Measurements from ENCODE around the gene SCUBE3. TPM values are rescaled to one million over a fixed set of nuclear protein-coding genes. Genes with fewer than 3 reads are reported as not detected.

Gene SCUBE3
- total RNA-seq, 1 donor from 2014 or later = 16.3 TPM

GRCh38 chr6:35272005-35272404, 58.2 kb downstream of the SCUBE3 start:
- Mint-ChIP-seq H3K4me1 (ENCODE audit: unreplicated experiment) (peaks cover 2% of the 10 kb centered on the region), H3K27ac (ENCODE audit: unreplicated experiment) (no peak overlapping the region), H3K9me3 (ENCODE audit: unreplicated experiment) (no peaks in the 10 kb centered on the region), H3K27me3 (ENCODE audit: unreplicated experiment) (no peaks in the 10 kb centered on the region), H3K36me3 (ENCODE audit: unreplicated experiment) (peaks cover 7% of the 10 kb centered on the region), H3K4me3 (ENCODE audit: unreplicated experiment) (no peak overlapping the region)
- no peak for DNase-seq (ENCODE audit: extremely low spot score, unreplicated experiment)
- no peak for TF ChIP-seq CTCF (IDR thresholded peaks at IDR 0.05)

DNA sequence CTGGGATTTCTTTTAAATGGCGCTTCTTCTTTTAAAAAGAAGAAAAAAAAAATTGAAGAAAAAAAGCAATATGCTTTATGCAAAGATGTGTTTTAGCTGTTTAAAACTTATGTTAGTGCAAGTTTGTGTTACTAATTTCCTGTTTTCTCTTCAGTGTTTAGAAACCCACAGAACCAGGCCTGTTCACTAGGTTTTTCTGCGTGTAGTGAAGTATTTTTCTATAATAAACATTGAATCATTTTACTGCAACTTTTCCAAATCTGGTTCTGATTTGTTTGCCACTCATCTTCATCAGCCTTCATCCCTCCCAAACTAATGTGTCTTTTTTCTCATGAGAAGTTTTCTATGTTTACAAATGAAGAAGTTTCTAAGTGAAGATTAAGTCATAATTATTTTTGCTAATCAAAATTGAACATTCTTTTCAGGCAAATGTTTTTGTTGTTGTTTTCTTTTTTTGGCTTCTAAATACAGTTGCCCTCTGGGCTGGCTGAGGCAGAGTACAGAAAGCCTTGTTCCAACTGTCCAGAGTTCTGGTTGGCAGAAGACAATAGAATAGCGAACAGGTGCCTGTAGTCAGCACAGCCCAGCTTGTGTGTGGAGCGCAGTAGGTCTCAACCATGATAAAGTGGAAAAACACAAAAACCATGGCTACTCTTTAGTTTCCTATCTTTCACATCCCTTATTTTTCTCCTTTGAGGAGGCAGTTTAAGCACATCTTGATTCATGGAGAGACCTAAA, 60.2 kb downstream of the SCUBE3 start:
- Mint-ChIP-seq H3K9me3 (ENCODE audit: unreplicated experiment) (no peaks in the 10 kb centered on the region), H3K27ac (ENCODE audit: unreplicated experiment) (no peak overlapping the region), H3K27me3 (ENCODE audit: unreplicated experiment) (no peaks in the 10 kb centered on the region), H3K4me3 (ENCODE audit: unreplicated experiment) (no peak overlapping the region), H3K36me3 (ENCODE audit: unreplicated experiment) (peaks cover 2% of the 10 kb centered on the region), H3K4me1 (ENCODE audit: unreplicated experiment) (peaks cover 2% of the 10 kb centered on the region)
- no peak for DNase-seq (ENCODE audit: extremely low spot score, unreplicated experiment)
- no peak for TF ChIP-seq CTCF (IDR thresholded peaks at IDR 0.05)

DNA sequence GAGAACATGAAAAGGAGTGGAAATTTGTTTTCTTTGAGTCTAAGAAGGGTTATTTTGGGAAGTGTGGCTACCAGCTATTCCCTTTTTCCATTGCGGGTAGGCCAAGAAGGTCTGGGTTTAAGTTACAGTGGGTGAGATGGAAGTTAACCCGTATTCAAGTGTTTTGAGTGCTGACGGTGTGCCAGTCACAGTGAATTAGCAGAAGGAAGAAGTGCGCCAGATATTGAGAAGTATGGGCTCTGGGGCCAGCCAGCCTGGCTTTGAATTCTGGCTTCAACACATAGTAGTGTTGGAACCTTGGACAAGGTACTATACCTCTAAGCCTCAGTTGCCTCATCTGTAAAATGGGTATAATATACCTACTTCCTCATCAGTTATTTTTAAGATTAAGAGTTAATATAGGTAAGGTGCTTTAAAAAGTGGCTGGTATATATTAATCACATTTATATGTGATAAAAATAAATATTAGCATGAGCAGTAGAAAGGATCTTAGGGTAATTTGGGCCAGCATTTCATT, 62.0 kb downstream of the SCUBE3 start:
- Mint-ChIP-seq H3K36me3 (ENCODE audit: unreplicated experiment) (peaks cover 2% of the 10 kb centered on the region), H3K4me3 (ENCODE audit: unreplicated experiment) (no peak overlapping the region), H3K9me3 (ENCODE audit: unreplicated experiment) (no peaks in the 10 kb centered on the region), H3K27me3 (ENCODE audit: unreplicated experiment) (no peaks in the 10 kb centered on the region), H3K4me1 (ENCODE audit: unreplicated experiment) (peaks cover 6% of the 10 kb centered on the region), H3K27ac (ENCODE audit: unreplicated experiment) (no peak overlapping the region)
- no peak for DNase-seq (ENCODE audit: extremely low spot score, unreplicated experiment)
- no peak for TF ChIP-seq CTCF (IDR thresholded peaks at IDR 0.05)

GRCh38 chr6:35278708-35279107, 65.0 kb downstream of the SCUBE3 start:
- Mint-ChIP-seq H3K27me3 (ENCODE audit: unreplicated experiment) (no peaks in the 10 kb centered on the region), H3K9me3 (ENCODE audit: unreplicated experiment) (no peaks in the 10 kb centered on the region), H3K36me3 (ENCODE audit: unreplicated experiment) (peaks cover 17% of the 10 kb centered on the region), H3K4me3 (ENCODE audit: unreplicated experiment) (no peak overlapping the region), H3K27ac (ENCODE audit: unreplicated experiment) (no peak overlapping the region), H3K4me1 (ENCODE audit: unreplicated experiment) (peaks cover 8% of the 10 kb centered on the region)
- no peak for TF ChIP-seq CTCF (IDR thresholded peaks at IDR 0.05)
- DNase-seq (ENCODE audit: extremely low spot score, unreplicated experiment) = no peak

DNA sequence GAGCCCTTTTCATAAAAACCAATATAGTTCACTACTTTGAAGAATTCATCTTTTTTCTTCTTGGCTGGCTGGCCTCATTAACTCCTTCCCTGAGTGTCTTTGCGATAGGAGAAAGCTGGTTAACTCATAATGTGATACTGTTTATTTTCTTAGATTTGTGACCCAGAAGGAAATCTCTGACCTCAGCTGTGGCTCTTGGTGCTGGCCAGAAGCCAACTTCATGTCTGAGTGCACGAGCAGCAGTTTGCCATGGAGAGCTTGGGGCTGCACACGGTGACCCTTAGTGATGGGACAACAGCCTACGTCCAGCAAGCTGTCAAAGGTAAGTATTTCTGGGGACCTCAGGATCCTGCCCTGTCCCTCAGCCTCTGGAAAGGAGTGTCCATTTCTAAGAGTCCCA, 67.1 kb downstream of the SCUBE3 start:
- TF ChIP-seq CTCF (IDR thresholded peaks at IDR 0.05) = no peak
- Mint-ChIP-seq H3K36me3 (ENCODE audit: unreplicated experiment) (peaks cover 22% of the 10 kb centered on the region), H3K4me3 (ENCODE audit: unreplicated experiment) (no peak overlapping the region), H3K27me3 (ENCODE audit: unreplicated experiment) (no peaks in the 10 kb centered on the region), H3K9me3 (ENCODE audit: unreplicated experiment) (no peaks in the 10 kb centered on the region), H3K27ac (ENCODE audit: unreplicated experiment) (no peak overlapping the region), H3K4me1 (ENCODE audit: unreplicated experiment) (peaks cover 6% of the 10 kb centered on the region)
- DNase-seq (ENCODE audit: extremely low spot score, unreplicated experiment) = no peak
